ENCODE results near the gene SREBF1.

DNA sequence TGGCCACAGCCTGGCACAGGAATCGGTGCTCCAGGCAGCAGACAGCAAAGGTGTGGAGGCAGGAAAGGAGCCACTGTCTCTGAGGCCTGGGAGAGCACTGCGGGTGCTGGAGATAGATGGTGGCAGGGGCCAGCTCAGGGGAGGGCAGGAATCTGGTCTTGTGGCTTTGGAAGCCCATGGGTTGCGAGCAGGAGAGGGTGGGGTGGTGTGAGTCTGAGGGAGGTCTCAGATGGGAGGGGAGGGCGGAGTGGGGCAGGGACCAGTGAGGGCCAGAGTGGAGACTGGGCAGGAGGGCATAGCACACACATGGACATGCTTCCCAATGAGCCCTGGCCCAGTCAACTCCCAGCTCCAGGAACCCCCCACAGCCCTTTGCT lies 70.1 kb downstream of the SREBF1 start:
- TF ChIP-seq, protein P1, sequence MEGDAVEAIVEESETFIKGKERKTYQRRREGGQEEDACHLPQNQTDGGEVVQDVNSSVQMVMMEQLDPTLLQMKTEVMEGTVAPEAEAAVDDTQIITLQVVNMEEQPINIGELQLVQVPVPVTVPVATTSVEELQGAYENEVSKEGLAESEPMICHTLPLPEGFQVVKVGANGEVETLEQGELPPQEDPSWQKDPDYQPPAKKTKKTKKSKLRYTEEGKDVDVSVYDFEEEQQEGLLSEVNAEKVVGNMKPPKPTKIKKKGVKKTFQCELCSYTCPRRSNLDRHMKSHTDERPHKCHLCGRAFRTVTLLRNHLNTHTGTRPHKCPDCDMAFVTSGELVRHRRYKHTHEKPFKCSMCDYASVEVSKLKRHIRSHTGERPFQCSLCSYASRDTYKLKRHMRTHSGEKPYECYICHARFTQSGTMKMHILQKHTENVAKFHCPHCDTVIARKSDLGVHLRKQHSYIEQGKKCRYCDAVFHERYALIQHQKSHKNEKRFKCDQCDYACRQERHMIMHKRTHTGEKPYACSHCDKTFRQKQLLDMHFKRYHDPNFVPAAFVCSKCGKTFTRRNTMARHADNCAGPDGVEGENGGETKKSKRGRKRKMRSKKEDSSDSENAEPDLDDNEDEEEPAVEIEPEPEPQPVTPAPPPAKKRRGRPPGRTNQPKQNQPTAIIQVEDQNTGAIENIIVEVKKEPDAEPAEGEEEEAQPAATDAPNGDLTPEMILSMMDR (conservative IDR thresholded peaks at IDR 0.05; ENCODE audit: low read depth, low read length), result no peak
- no peak for TF ChIP-seq EZH2phosphoT487 (IDR thresholded peaks at IDR 0.05; ENCODE audit: borderline replicate concordance, low read length)
